Immature natural killer cell (primary cell): Measurements from ENCODE around the gene CMTM7. TPM values are rescaled to one million over a fixed set of nuclear protein-coding genes. Genes with fewer than 3 reads are reported as not detected.
"Not testable (repeated sequence)": the region's sequence is repeated elsewhere in the genome, so short reads cannot be mapped to it uniquely, and the experiment has no call there.

Experiments used
- DNase-seq, 3 donors: peaks; one replicate each; pipeline ENCODE4 v3.0.0; 2022; ENCODE audit warnings: mixed read lengths in 1 of 3
- H3K27ac Mint-ChIP-seq, 6 donors: one replicate each; pipeline ENCODE4 v1.8.0; 2020; ENCODE audit warnings: mixed read lengths in 6 of 6, mild to moderate bottlenecking in 5 of 6, inconsistent platforms in 4 of 6, moderate library complexity in 3 of 6
- H3K27me3 Mint-ChIP-seq, 3 donors: one replicate each; pipeline ENCODE4 v1.8.0; 2020 to 2021; ENCODE audit warnings: low read depth in 3 of 3, mild to moderate bottlenecking in 3 of 3, mixed read lengths in 3 of 3, moderate library complexity in 3 of 3, inconsistent platforms in 1 of 3
- H3K36me3 Mint-ChIP-seq, 3 donors: one replicate each; pipeline ENCODE4 v1.8.0; 2020; ENCODE audit warnings: mixed read lengths in 3 of 3, inconsistent platforms in 2 of 3, mild to moderate bottlenecking in 2 of 3
- H3K4me1 Mint-ChIP-seq, 2 donors: one replicate each; pipeline ENCODE4 v1.8.0; 2020; ENCODE audit warnings: inconsistent platforms in 2 of 2, mild to moderate bottlenecking in 2 of 2, mixed read lengths in 2 of 2, moderate library complexity in 1 of 2
- H3K4me3 Mint-ChIP-seq, 5 donors: one replicate each; pipeline ENCODE4 v1.8.0; 2020; ENCODE audit warnings: mild to moderate bottlenecking in 5 of 5, mixed read lengths in 5 of 5, inconsistent platforms in 3 of 5, moderate library complexity in 3 of 5
- H3K9me3 Mint-ChIP-seq, 6 donors: one replicate each; pipeline ENCODE4 v1.8.0; 2020; ENCODE audit warnings: mild to moderate bottlenecking in 6 of 6, mixed read lengths in 6 of 6, inconsistent platforms in 4 of 6, moderate library complexity in 3 of 6
- polyA plus RNA-seq, 3 donors: library from polyadenylated mRNA; unstranded; fragments of 300-500 nt; fragmentation: Illumina TruSeq; gene quantifications; one replicate each; pipeline ENCODE4 v1.2.3, GENCODE V29; 2021

CMTM7 gene
- polyA plus RNA-seq, 3 donors from 2014 or later, result 16.8 to 29.8 (median 28.2) TPM

GRCh38 chr3:32467333-32468070 lies 75.8 kb downstream of the CMTM7 start:
- H3K27me3 Mint-ChIP-seq, result peaks cover 0 to 2% (median 0%) of the 10 kb centered on the region in 3 donors
- H3K4me3 Mint-ChIP-seq, result peak overlapping the region in 4 of 5 donors; percentile 13 to 72 (median 40)
- H3K36me3 Mint-ChIP-seq, result peaks cover 0 to under 1% (median 0%) of the 10 kb centered on the region in 3 donors
- H3K27ac Mint-ChIP-seq, result no peak overlapping the region
- no peaks in the 10 kb centered on the region for H3K9me3 Mint-ChIP-seq
- peaks cover 4 to 6% of the 10 kb centered on the region in 2 donors for H3K4me1 Mint-ChIP-seq
- peak; percentile 67 to 71 (median 70) for DNase-seq

- Mint-ChIP-seq H3K4me3 (peak overlapping the region in 1 of 5 donors; percentile 0), H3K9me3 (no peaks in the 10 kb centered on the region), H3K27ac (peak overlapping the region in 3 of 6 donors; percentile 14 to 58 (median 50)), H3K27me3 (peaks cover 0 to 2% (median 0%) of the 10 kb centered on the region in 3 donors), H3K36me3 (peaks cover 0 to 13% (median 2%) of the 10 kb centered on the region in 3 donors), H3K4me1 (peaks cover 4 to 6% of the 10 kb centered on the region in 2 donors)
- DNase-seq, result no peak
Observed at GRCh38 chr3:32469151-32469874, 77.7 kb downstream of the CMTM7 start.

- Mint-ChIP-seq H3K27ac (peak overlapping the region in 2 of 6 donors; percentile 30 to 51), H3K36me3 (peaks cover 4 to 17% (median 5%) of the 10 kb centered on the region in 3 donors), H3K9me3 (no peaks in the 10 kb centered on the region), H3K27me3 (peaks cover 0 to 2% (median 0%) of the 10 kb centered on the region in 3 donors), H3K4me3 (no peak overlapping the region), H3K4me1 (peaks cover 4 to 6% of the 10 kb centered on the region in 2 donors)
- DNase-seq, result no peak
Observed at GRCh38 chr3:32470362-32470761, 78.7 kb downstream of the CMTM7 start.

- DNase-seq, result no peak
- H3K36me3 Mint-ChIP-seq, result peaks cover 5 to 17% (median 7%) of the 10 kb centered on the region in 3 donors
- no peak overlapping the region for H3K4me3 Mint-ChIP-seq
- no peaks in the 10 kb centered on the region for H3K9me3 Mint-ChIP-seq
- H3K27ac Mint-ChIP-seq, result peak overlapping the region in 1 of 6 donors; percentile 49
- H3K27me3 Mint-ChIP-seq, result no peaks in the 10 kb centered on the region
- H3K4me1 Mint-ChIP-seq, result peaks cover 4 to 6% of the 10 kb centered on the region in 2 donors
Observed at GRCh38 chr3:32471246-32471645, 79.6 kb downstream of the CMTM7 start.

GRCh38 chr3:32472151-32472550 lies 80.5 kb downstream of the CMTM7 start:
- not testable (repeated sequence) for H3K27me3 Mint-ChIP-seq, H3K27ac Mint-ChIP-seq, H3K4me3 Mint-ChIP-seq, H3K9me3 Mint-ChIP-seq, DNase-seq
- H3K36me3 Mint-ChIP-seq, result peaks cover 8 to 20% (median 11%) of the 10 kb centered on the region in 3 donors
- H3K4me1 Mint-ChIP-seq, result peaks cover 4 to 12% of the 10 kb centered on the region in 2 donors

GRCh38 chr3:32474201-32474600 lies 82.5 kb downstream of the CMTM7 start:
- peaks cover 0 to 16% of the 10 kb centered on the region in 2 donors for H3K4me1 Mint-ChIP-seq
- DNase-seq, result no peak
- H3K27me3 Mint-ChIP-seq, result peaks cover 0 to 2% (median 0%) of the 10 kb centered on the region in 3 donors
- no peak overlapping the region for H3K27ac Mint-ChIP-seq
- no peak overlapping the region for H3K4me3 Mint-ChIP-seq
- H3K36me3 Mint-ChIP-seq, result peaks cover 8 to 30% (median 11%) of the 10 kb centered on the region in 3 donors
- H3K9me3 Mint-ChIP-seq, result no peaks in the 10 kb centered on the region

GRCh38 chr3:32480604-32481003 lies 89.0 kb downstream of the CMTM7 start:
- peak overlapping the region in 1 of 6 donors; percentile 18 for H3K27ac Mint-ChIP-seq
- H3K36me3 Mint-ChIP-seq, result peaks cover 29 to 47% (median 38%) of the 10 kb centered on the region in 3 donors
- H3K27me3 Mint-ChIP-seq, result peaks cover 0 to 4% (median 0%) of the 10 kb centered on the region in 3 donors
- H3K4me1 Mint-ChIP-seq, result peaks cover 11 to 63% of the 10 kb centered on the region in 2 donors
- H3K4me3 Mint-ChIP-seq, result no peak overlapping the region
- H3K9me3 Mint-ChIP-seq, result no peaks in the 10 kb centered on the region
- DNase-seq, result no peak

GRCh38 chr3:32481791-32482631 lies 90.4 kb downstream of the CMTM7 start:
- H3K4me3 Mint-ChIP-seq, result no peak overlapping the region
- no peaks in the 10 kb centered on the region for H3K9me3 Mint-ChIP-seq
- H3K27ac Mint-ChIP-seq, result peak overlapping the region in 1 of 6 donors; percentile 69
- no peak for DNase-seq
- H3K4me1 Mint-ChIP-seq, result peaks cover 11 to 64% of the 10 kb centered on the region in 2 donors
- H3K27me3 Mint-ChIP-seq, result peaks cover 0 to 4% (median 0%) of the 10 kb centered on the region in 3 donors
- H3K36me3 Mint-ChIP-seq, result peaks cover 31 to 54% (median 40%) of the 10 kb centered on the region in 3 donors

- H3K27me3 Mint-ChIP-seq, result peaks cover 0 to 2% (median 0%) of the 10 kb centered on the region in 3 donors
- peak overlapping the region in 1 of 6 donors; percentile 71 for H3K27ac Mint-ChIP-seq
- H3K36me3 Mint-ChIP-seq, result peaks cover 29 to 54% (median 41%) of the 10 kb centered on the region in 3 donors
- H3K4me1 Mint-ChIP-seq, result peaks cover 11 to 61% of the 10 kb centered on the region in 2 donors
- DNase-seq, result no peak
- no peaks in the 10 kb centered on the region for H3K9me3 Mint-ChIP-seq
- H3K4me3 Mint-ChIP-seq, result no peak overlapping the region
Observed at GRCh38 chr3:32482693-32483092, 91.0 kb downstream of the CMTM7 start.

- H3K4me3 Mint-ChIP-seq, result no peak overlapping the region
- peaks cover 11 to 64% of the 10 kb centered on the region in 2 donors for H3K4me1 Mint-ChIP-seq
- H3K36me3 Mint-ChIP-seq, result peaks cover 29 to 46% (median 45%) of the 10 kb centered on the region in 3 donors
- no peak overlapping the region for H3K27ac Mint-ChIP-seq
- DNase-seq, result no peak
- H3K9me3 Mint-ChIP-seq, result no peaks in the 10 kb centered on the region
- peaks cover 0 to 2% (median 0%) of the 10 kb centered on the region in 3 donors for H3K27me3 Mint-ChIP-seq
Observed at GRCh38 chr3:32483772-32484171, 92.1 kb downstream of the CMTM7 start.

- Mint-ChIP-seq H3K9me3 (no peaks in the 10 kb centered on the region), H3K27ac (peak overlapping the region in 2 of 6 donors; percentile 0 to 72), H3K4me3 (no peak overlapping the region), H3K4me1 (peaks cover 11 to 58% of the 10 kb centered on the region in 2 donors), H3K27me3 (peaks cover 0 to 2% (median 0%) of the 10 kb centered on the region in 3 donors), H3K36me3 (peaks cover 27 to 46% (median 43%) of the 10 kb centered on the region in 3 donors)
- DNase-seq, result no peak
Observed at GRCh38 chr3:32484436-32484835, 92.8 kb downstream of the CMTM7 start.

- no peak overlapping the region for H3K4me3 Mint-ChIP-seq
- no peaks in the 10 kb centered on the region for H3K9me3 Mint-ChIP-seq
- H3K36me3 Mint-ChIP-seq, result peaks cover 14 to 31% (median 25%) of the 10 kb centered on the region in 3 donors
- no peak for DNase-seq
- H3K27ac Mint-ChIP-seq, result peak overlapping the region in 1 of 6 donors; percentile 16
- peaks cover 4 to 34% of the 10 kb centered on the region in 2 donors for H3K4me1 Mint-ChIP-seq
- peaks cover 0 to 2% (median 0%) of the 10 kb centered on the region in 3 donors for H3K27me3 Mint-ChIP-seq
Observed at GRCh38 chr3:32487781-32488473, 96.3 kb downstream of the CMTM7 start.
